H9 (cell line): ENCODE measurements around the gene FNIP2. TPM values are rescaled to one million over a fixed set of nuclear protein-coding genes. Genes with fewer than 3 reads are reported as not detected.

Experiments
- DNase-seq: peaks from one replicate; pipeline ENCODE4 v3.0.0-alpha.2; 2017
- H2AFZ ChIP-seq: one replicate; pipeline ENCODE4 v1.6.1; 2013; ENCODE audit warnings: mild to moderate bottlenecking, low read length, control low read depth, moderate library complexity
- H2AK5ac ChIP-seq: 2 replicates; pipeline ENCODE4 v1.6.1; 2013; ENCODE audit warnings: low read length, control low read depth, mixed read lengths; ENCODE audit not compliant: insufficient read length
- H2BK120ac ChIP-seq: one replicate; pipeline ENCODE4 v1.6.1; 2013; ENCODE audit warnings: low read depth, mild to moderate bottlenecking, low read length, control low read depth, inconsistent platforms; ENCODE audit not compliant: poor library complexity, severe bottlenecking
- H2BK12ac ChIP-seq: 2 replicates; pipeline ENCODE4 v1.6.1; 2013; ENCODE audit warnings: low read length, control low read depth, mixed read lengths, low read depth; ENCODE audit not compliant: insufficient read length
- H2BK15ac ChIP-seq: 2 replicates; pipeline ENCODE4 v1.6.1; 2013; ENCODE audit warnings: low read depth, low read length, control low read depth
- H2BK20ac ChIP-seq: one replicate; pipeline ENCODE4 v1.6.1; 2013; ENCODE audit warnings: low read depth, mild to moderate bottlenecking, low read length, control low read depth, inconsistent platforms; ENCODE audit not compliant: poor library complexity, severe bottlenecking
- H2BK5ac ChIP-seq: 2 replicates; pipeline ENCODE4 v1.6.1; 2013; ENCODE audit warnings: low read length, control low read depth, mixed read lengths; ENCODE audit not compliant: insufficient read length
- H3K14ac ChIP-seq: 2 replicates; pipeline ENCODE4 v1.6.1; 2013; ENCODE audit warnings: low read length, control low read depth; ENCODE audit not compliant: insufficient read depth
- H3K18ac ChIP-seq: 2 replicates; pipeline ENCODE4 v1.6.1; 2013; ENCODE audit warnings: low read depth, mild to moderate bottlenecking, mixed read lengths, low read length, control low read depth; ENCODE audit not compliant: insufficient read length
- H3K23ac ChIP-seq: 2 replicates; pipeline ENCODE4 v1.6.1; 2013; ENCODE audit warnings: low read length, control low read depth, mixed read lengths, low read depth; ENCODE audit not compliant: insufficient read length
- H3K23me2 ChIP-seq: 2 replicates; pipeline ENCODE4 v1.6.1; 2013; ENCODE audit warnings: low read depth, mild to moderate bottlenecking, mixed read lengths, low read length, control low read depth; ENCODE audit not compliant: insufficient read length, poor library complexity, severe bottlenecking
- H3K27ac ChIP-seq: 2 replicates; pipeline ENCODE4 v1.5.1; 2013; ENCODE audit warnings: low read length, control low read depth, mixed read lengths, low read depth; ENCODE audit not compliant: insufficient read length
- H3K27me3 ChIP-seq: 2 replicates; pipeline ENCODE4 v1.6.1; 2013; ENCODE audit warnings: low read length, control low read depth, inconsistent platforms; ENCODE audit not compliant: insufficient read depth
- H3K4ac ChIP-seq: 2 replicates; pipeline ENCODE4 v1.6.1; 2013; ENCODE audit warnings: low read depth, mild to moderate bottlenecking, control low read depth, inconsistent platforms, low read length, moderate library complexity
- H3K4me1 ChIP-seq: 2 replicates; pipeline ENCODE4 v1.6.1; 2013; ENCODE audit warnings: low read length, control low read depth, inconsistent platforms; ENCODE audit not compliant: insufficient read depth
- H3K4me2 ChIP-seq: 2 replicates; pipeline ENCODE4 v1.6.1; 2013; ENCODE audit warnings: low read length, control low read depth, mixed read lengths; ENCODE audit not compliant: insufficient read length, insufficient read depth
- H3K56ac ChIP-seq: 2 replicates; pipeline ENCODE4 v1.6.1; 2013; ENCODE audit warnings: low read depth, mild to moderate bottlenecking, mixed read lengths, low read length, control low read depth; ENCODE audit not compliant: insufficient read length
- H3K79me1 ChIP-seq: 2 replicates; pipeline ENCODE4 v1.6.1; 2013; ENCODE audit warnings: low read depth, mild to moderate bottlenecking, moderate library complexity, low read length, control low read depth, inconsistent platforms; ENCODE audit not compliant: insufficient read depth, poor library complexity, severe bottlenecking
- H3K79me2 ChIP-seq: 2 replicates; pipeline ENCODE4 v1.6.1; 2013; ENCODE audit warnings: low read length, control low read depth, inconsistent platforms; ENCODE audit not compliant: insufficient read depth
- H3K9ac ChIP-seq: 2 replicates; pipeline ENCODE4 v1.6.1; 2013; ENCODE audit warnings: low read length, control low read depth, mixed read lengths; ENCODE audit not compliant: insufficient read length; ENCODE audit errors: extremely low read depth
- H3K9me3 ChIP-seq: one replicate; pipeline ENCODE4 v1.6.1; 2013; ENCODE audit warnings: low read depth, low read length, inconsistent platforms; ENCODE audit not compliant: control insufficient read depth
- H3T11ph ChIP-seq: one replicate; pipeline ENCODE4 v1.6.1; 2013; ENCODE audit warnings: mild to moderate bottlenecking, low read length, control low read depth, inconsistent platforms
- H4K20me1 ChIP-seq: one replicate; pipeline ENCODE4 v1.6.1; 2013; ENCODE audit not compliant: control insufficient read depth, insufficient read length, insufficient read depth
- H4K5ac ChIP-seq: 2 replicates; pipeline ENCODE4 v1.6.1; 2013; ENCODE audit warnings: low read depth, mild to moderate bottlenecking, mixed read lengths, low read length, control low read depth; ENCODE audit not compliant: insufficient read length
- H4K8ac ChIP-seq: replicated peaks from 2 replicates; pipeline ENCODE4 v1.6.1; 2013; ENCODE audit warnings: low read length, control low read depth, mixed read lengths, low read depth; ENCODE audit not compliant: insufficient read length
- H4K91ac ChIP-seq: 2 replicates; pipeline ENCODE4 v1.6.1; 2013; ENCODE audit warnings: low read depth, mild to moderate bottlenecking, moderate library complexity, mixed read lengths, low read length, control low read depth; ENCODE audit not compliant: insufficient read length
- H3K27ac Mint-ChIP-seq, 3 experiments: 2 replicates in 2 of 3; 3 replicates in 1 of 3; pipeline ENCODE4 v1.8.0; 2020 to 2021; ENCODE audit warnings: mixed read lengths in 3 of 3, mild to moderate bottlenecking in 1 of 3, moderate library complexity in 1 of 3
- H3K27me3 Mint-ChIP-seq: 2 replicates; pipeline ENCODE4 v1.8.0; 2021; ENCODE audit warnings: low read depth, mild to moderate bottlenecking, moderate library complexity, mixed read lengths
- H3K36me3 Mint-ChIP-seq, 3 experiments: 2 replicates in 2 of 3; 3 replicates in 1 of 3; pipeline ENCODE4 v1.8.0; 2020 to 2021; ENCODE audit warnings: low read depth in 3 of 3, mixed read lengths in 3 of 3; ENCODE audit not compliant: insufficient read depth in 1 of 3
- H3K4me1 Mint-ChIP-seq, 2 experiments: 2 replicates each; pipeline ENCODE4 v1.8.0; 2020; ENCODE audit warnings: mixed read lengths in 2 of 2
- H3K4me3 Mint-ChIP-seq, 2 experiments: 2 replicates in 1 of 2; 3 replicates in 1 of 2; pipeline ENCODE4 v1.8.0; 2020 to 2021; ENCODE audit warnings: mild to moderate bottlenecking in 2 of 2, mixed read lengths in 2 of 2, moderate library complexity in 1 of 2
- H3K9me3 Mint-ChIP-seq, 2 experiments: 2 replicates in 1 of 2; 3 replicates in 1 of 2; pipeline ENCODE4 v1.8.0; 2020; ENCODE audit warnings: mild to moderate bottlenecking in 2 of 2, mixed read lengths in 2 of 2, moderate library complexity in 1 of 2
- WGBS: extraction: QIAGEN DNeasy Blood & Tissue Kit; methylation state at CpG from one replicate; pipeline ENCODE4 v1.1.7; 2013; ENCODE audit warnings: missing lambda C conversion rate, low lambda C conversion rate, mixed read lengths; ENCODE audit not compliant: insufficient read length; ENCODE audit errors: extremely low coverage; 5-methylcytosine and 5-hydroxymethylcytosine counted together
- total RNA-seq: library from RNA; stranded (reverse); gene quantifications from 2 replicates; pipeline ENCODE4 v1.2.1, GENCODE V29; 2021
- TF ChIP-seq, protein P1 (sequence below): fragments of 200-600 bp; sonication (generic); conservative IDR thresholded peaks from 3 replicates; pipeline ENCODE4 v1.8.0; 2021; ENCODE audit warnings: antibody characterized with exemption, mild to moderate bottlenecking

Gene FNIP2
- total RNA-seq, 1 experiment from 2014 or later = 9.6 TPM

- Histone ChIP-seq H3K56ac (no peak overlapping the region), H4K91ac (no peak overlapping the region), H3T11ph (no peak overlapping the region), H4K20me1 (no peaks in the 10 kb centered on the region), H3K14ac (no peak overlapping the region), H2AK5ac (no peak overlapping the region), H3K27me3 (no peaks in the 10 kb centered on the region), H3K79me2 (no peaks in the 10 kb centered on the region), H2BK120ac (no peak overlapping the region), H3K9me3 (no peaks in the 10 kb centered on the region), H3K23ac (no peak overlapping the region), H3K27ac (no peak overlapping the region), H2BK5ac (no peak overlapping the region), H3K9ac (no peak overlapping the region), H3K4me2 (no peak overlapping the region), H2BK20ac (no peak overlapping the region), H4K5ac (no peak overlapping the region), H3K4me1 (no peaks in the 10 kb centered on the region), H4K8ac (no peak overlapping the region), H3K4ac (no peak overlapping the region), H3K79me1 (no peaks in the 10 kb centered on the region), H2BK15ac (no peak overlapping the region), H2AFZ (no peak overlapping the region), H3K18ac (no peak overlapping the region), H3K23me2 (no peaks in the 10 kb centered on the region), H2BK12ac (no peak overlapping the region)
- Mint-ChIP-seq H3K9me3 (peaks cover 19 to 23% of the 10 kb centered on the region in 2 experiments), H3K27me3 (no peaks in the 10 kb centered on the region; the same call in 1 of the 2 replicates), H3K4me3 (no peak overlapping the region), H3K36me3 (peaks cover 3 to 19% (median 7%) of the 10 kb centered on the region in 3 experiments; a peak in 3 of 7 replicates), H3K4me1 (no peaks in the 10 kb centered on the region), H3K27ac (no peak overlapping the region)
- TF ChIP-seq, protein P1, sequence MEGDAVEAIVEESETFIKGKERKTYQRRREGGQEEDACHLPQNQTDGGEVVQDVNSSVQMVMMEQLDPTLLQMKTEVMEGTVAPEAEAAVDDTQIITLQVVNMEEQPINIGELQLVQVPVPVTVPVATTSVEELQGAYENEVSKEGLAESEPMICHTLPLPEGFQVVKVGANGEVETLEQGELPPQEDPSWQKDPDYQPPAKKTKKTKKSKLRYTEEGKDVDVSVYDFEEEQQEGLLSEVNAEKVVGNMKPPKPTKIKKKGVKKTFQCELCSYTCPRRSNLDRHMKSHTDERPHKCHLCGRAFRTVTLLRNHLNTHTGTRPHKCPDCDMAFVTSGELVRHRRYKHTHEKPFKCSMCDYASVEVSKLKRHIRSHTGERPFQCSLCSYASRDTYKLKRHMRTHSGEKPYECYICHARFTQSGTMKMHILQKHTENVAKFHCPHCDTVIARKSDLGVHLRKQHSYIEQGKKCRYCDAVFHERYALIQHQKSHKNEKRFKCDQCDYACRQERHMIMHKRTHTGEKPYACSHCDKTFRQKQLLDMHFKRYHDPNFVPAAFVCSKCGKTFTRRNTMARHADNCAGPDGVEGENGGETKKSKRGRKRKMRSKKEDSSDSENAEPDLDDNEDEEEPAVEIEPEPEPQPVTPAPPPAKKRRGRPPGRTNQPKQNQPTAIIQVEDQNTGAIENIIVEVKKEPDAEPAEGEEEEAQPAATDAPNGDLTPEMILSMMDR = no peak
- WGBS = no CpG with 5 or more reads among the region's 4 CpGs
- DNase-seq = no peak
These were observed 10.7 kb upstream of the FNIP2 start for GRCh38 chr4:158758142-158758541.
